ENCODE measurements around the gene PIPOX.

GRCh38 chr17:29066606-29067005 lies 23.7 kb downstream of the PIPOX start:
- no peak for TF ChIP-seq EZH2 (IDR thresholded peaks at IDR 0.05; ENCODE audit: insufficient read depth, poor library complexity, severe bottlenecking)
- no peak for TF ChIP-seq EZH2phosphoT487 (IDR thresholded peaks at IDR 0.05; ENCODE audit: insufficient read depth, low read depth)
